OCI-LY3 (cell line): Measurements from ENCODE around the gene THAP2.

Source experiments
- CTCF ChIP-seq: fragments of 200-600, 300-600 bp; sonication (generic); IDR thresholded peaks from 2 replicates; pipeline ENCODE4 v1.5.1; 2014; ENCODE audit warnings: antibody characterized with exemption, low read length, low read depth
- EZH2phosphoT487 ChIP-seq: fragments of 200-600 bp; shearing (Covaris generic); IDR thresholded peaks from 2 replicates; pipeline ENCODE4 v1.6.1; 2018; ENCODE audit warnings: antibody characterized with exemption, mixed run types, low read depth

- TF ChIP-seq EZH2phosphoT487 (no peak), CTCF (peak; percentile 77)
Observed at GRCh38 chr12:71636704-71637115, 27.4 kb upstream of the THAP2 start.
